Spleen (tissue), 11 donors: ENCODE measurements around the gene TNXB. TPM values are rescaled to one million over a fixed set of nuclear protein-coding genes. Genes with fewer than 3 reads are reported as not detected.

Source experiments
- DNase-seq: peaks from one replicate; pipeline ENCODE4 v3.0.0-alpha.2; 2020
- H3K27ac ChIP-seq, 8 donors: fragments of 200-600 bp; sonication (generic) in 7 of 8; 1 replicate in 4 of 8; 2 replicates in 4 of 8; pipeline versions ENCODE4 v1.5.0 to v1.8.0; 2016 to 2021; ENCODE audit warnings: inconsistent platforms in 4 of 8, mild to moderate bottlenecking in 4 of 8, moderate library complexity in 1 of 8
- H3K27me3 ChIP-seq, 7 donors: fragments of 200-600 bp; sonication (generic) in 6 of 7; replicated peaks in 1 of 7; 1 replicate in 4 of 7; 2 replicates in 3 of 7; pipeline versions ENCODE4 v1.5.0 to v1.8.0; 2016 to 2021; ENCODE audit warnings: inconsistent platforms in 3 of 7, mild to moderate bottlenecking in 1 of 7
- H3K36me3 ChIP-seq, 6 donors: fragments of 200-600 bp; sonication (generic) in 5 of 6; 1 replicate in 4 of 6; 2 replicates in 2 of 6; pipeline versions ENCODE4 v1.5.0 to v1.8.0; 2016 to 2021; ENCODE audit warnings: inconsistent platforms in 2 of 6
- H3K4me1 ChIP-seq, 6 donors: fragments of 200-600 bp; sonication (generic) in 5 of 6; 1 replicate in 3 of 6; 2 replicates in 3 of 6; pipeline versions ENCODE4 v1.5.0 to v1.8.0; 2016 to 2021; ENCODE audit warnings: inconsistent platforms in 3 of 6
- H3K4me3 ChIP-seq, 8 donors: fragments of 200-600 bp; sonication (generic) in 7 of 8; 1 replicate in 4 of 8; 2 replicates in 4 of 8; pipeline versions ENCODE4 v1.5.0 to v1.8.0; 2016 to 2021; ENCODE audit warnings: inconsistent platforms in 4 of 8, mild to moderate bottlenecking in 4 of 8, moderate library complexity in 2 of 8
- H3K9me3 ChIP-seq, 8 donors: fragments of 200-600 bp; sonication (generic) in 7 of 8; 1 replicate in 4 of 8; 2 replicates in 4 of 8; pipeline versions ENCODE4 v1.5.0 to v1.8.0; 2016 to 2021; ENCODE audit warnings: inconsistent platforms in 4 of 8
- POLR2A ChIP-seq, 3 donors: fragments of 450-650 bp; IDR thresholded peaks; one replicate each; pipeline ENCODE4 v1.5.1; 2017; ENCODE audit warnings: antibody characterized with exemption in 3 of 3, mild to moderate bottlenecking in 1 of 3
- POLR2AphosphoS5 ChIP-seq, 3 donors: sonication (generic); formaldehyde crosslinking; IDR thresholded peaks; one replicate each; pipeline ENCODE4 v1.5.1; 2017; ENCODE audit warnings: antibody characterized with exemption in 3 of 3
- WGBS, 5 donors: extraction: QIAGEN DNeasy Blood & Tissue Kit in 3 of 5; methylation state at CpG; one replicate each; pipeline versions ENCODE4 v1.1.5 to v1.1.7; 2013 to 2018; 5-methylcytosine and 5-hydroxymethylcytosine counted together
- intact Hi-C: fragments of 100-400 bp; cut with DNase I; formaldehyde crosslinking; loops from one replicate; pipeline ENCODE4 v1.15.0; 2023; ENCODE audit warnings: low total_unique reads
- polyA plus RNA-seq, 3 donors: library from polyadenylated mRNA; stranded (reverse); fragments of 200-250 nt; gene quantifications; one replicate each; pipeline ENCODE4 v1.2.1, GENCODE V29; 2013
- total RNA-seq, 7 donors: library from RNA; depleted of rRNA in 3 of 7; stranded (reverse); fragments of >200 nt in 3 of 7; fragmentation: NEBNext Ultra II Directional in 4 of 7; extraction: Animal tissue kit (Norgen Biotek cat#: 25700) in 4 of 7; gene quantifications; one replicate each; pipeline versions ENCODE4 v1.1.0 to v1.2.1, GENCODE V29; 2016 to 2021
- TF ChIP-seq, protein P1 (sequence below), 11 experiments: fragments of 200-600 bp in 7 of 11; fragments of 450-650 bp in 4 of 11; sonication (generic) in 4 of 11; IDR thresholded peaks in 8 of 11; conservative IDR thresholded peaks in 3 of 11; 1 replicate in 7 of 11; 2 replicates in 4 of 11; pipeline versions ENCODE4 v1.4.0 to v1.8.0; 2016 to 2021; ENCODE audit warnings: antibody characterized with exemption in 11 of 11, inconsistent platforms in 4 of 11, mild to moderate bottlenecking in 1 of 11
- donor health status: healthy with polysubstance abuse.
- donor health status: DM: no; HTN: no; CAD: no; lungs with moderate emphysema.
- donor health status: DM: no; HTN: no; CAD: no.
- donor health status: Bipolar disorder and iron deficiency.
- donor health status: healthy.
- donor health status: DM: no; HTN: no; CAD: no.
- donor health status: DM: yes; HTN: yes; CAD: no.

Gene TNXB
- total and polyA plus RNA-seq, 10 donors, result 13.7 to 117 (median 63.3) TPM

DNA sequence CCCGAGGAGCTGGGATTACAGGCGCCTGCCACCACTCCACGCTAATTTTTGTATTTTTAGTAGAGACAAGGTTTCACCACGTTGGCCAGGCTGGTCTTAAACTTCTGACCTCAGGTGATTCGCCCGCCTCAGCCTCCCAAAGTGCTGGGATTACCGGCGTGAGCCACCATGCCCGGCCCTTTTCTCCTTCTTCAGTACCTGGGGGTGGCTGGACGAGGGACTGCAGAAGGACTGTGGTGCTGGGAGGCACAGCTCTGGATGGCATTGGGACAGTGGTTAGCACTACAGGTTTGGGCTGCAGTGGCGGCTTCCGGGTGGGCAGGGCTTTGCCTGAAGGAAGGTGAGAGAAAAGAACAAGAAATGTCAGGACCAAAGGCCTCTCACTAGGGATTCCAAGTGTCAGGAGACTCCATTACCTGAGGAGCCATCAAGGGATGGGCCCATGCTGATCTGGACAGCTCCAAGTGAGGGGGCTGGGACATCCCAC lies 11.5 kb upstream of the TNXB start:
- no peak for DNase-seq
- TF ChIP-seq POLR2AphosphoS5 (IDR thresholded peaks at IDR 0.05), result no peak
- no peak for TF ChIP-seq POLR2A (IDR thresholded peaks at IDR 0.05)
- TF ChIP-seq, protein P1, sequence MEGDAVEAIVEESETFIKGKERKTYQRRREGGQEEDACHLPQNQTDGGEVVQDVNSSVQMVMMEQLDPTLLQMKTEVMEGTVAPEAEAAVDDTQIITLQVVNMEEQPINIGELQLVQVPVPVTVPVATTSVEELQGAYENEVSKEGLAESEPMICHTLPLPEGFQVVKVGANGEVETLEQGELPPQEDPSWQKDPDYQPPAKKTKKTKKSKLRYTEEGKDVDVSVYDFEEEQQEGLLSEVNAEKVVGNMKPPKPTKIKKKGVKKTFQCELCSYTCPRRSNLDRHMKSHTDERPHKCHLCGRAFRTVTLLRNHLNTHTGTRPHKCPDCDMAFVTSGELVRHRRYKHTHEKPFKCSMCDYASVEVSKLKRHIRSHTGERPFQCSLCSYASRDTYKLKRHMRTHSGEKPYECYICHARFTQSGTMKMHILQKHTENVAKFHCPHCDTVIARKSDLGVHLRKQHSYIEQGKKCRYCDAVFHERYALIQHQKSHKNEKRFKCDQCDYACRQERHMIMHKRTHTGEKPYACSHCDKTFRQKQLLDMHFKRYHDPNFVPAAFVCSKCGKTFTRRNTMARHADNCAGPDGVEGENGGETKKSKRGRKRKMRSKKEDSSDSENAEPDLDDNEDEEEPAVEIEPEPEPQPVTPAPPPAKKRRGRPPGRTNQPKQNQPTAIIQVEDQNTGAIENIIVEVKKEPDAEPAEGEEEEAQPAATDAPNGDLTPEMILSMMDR (IDR thresholded peaks at IDR 0.05 in 8 of 11, conservative IDR thresholded peaks at IDR 0.05 in 3 of 11), result no peak
- 95 to 98% (median 96%) methylated on average over 12 of the region's 12 CpGs for WGBS, 5 donors
- Histone ChIP-seq H3K4me1 (peaks cover 7 to 57% (median 23%) of the 10 kb centered on the region in 6 donors), H3K27ac (no peak overlapping the region), H3K36me3 (peaks cover 6 to 100% (median 96%) of the 10 kb centered on the region in 6 donors), H3K4me3 (no peak overlapping the region), H3K27me3 (no peaks in the 10 kb centered on the region), H3K9me3 (no peaks in the 10 kb centered on the region)
- intact Hi-C loops, result loop anchor here (10.0 kb wide), 1 partner anchor 74 kb away; the partner anchor contains the start of genes GPSM3 and PBX2

DNA sequence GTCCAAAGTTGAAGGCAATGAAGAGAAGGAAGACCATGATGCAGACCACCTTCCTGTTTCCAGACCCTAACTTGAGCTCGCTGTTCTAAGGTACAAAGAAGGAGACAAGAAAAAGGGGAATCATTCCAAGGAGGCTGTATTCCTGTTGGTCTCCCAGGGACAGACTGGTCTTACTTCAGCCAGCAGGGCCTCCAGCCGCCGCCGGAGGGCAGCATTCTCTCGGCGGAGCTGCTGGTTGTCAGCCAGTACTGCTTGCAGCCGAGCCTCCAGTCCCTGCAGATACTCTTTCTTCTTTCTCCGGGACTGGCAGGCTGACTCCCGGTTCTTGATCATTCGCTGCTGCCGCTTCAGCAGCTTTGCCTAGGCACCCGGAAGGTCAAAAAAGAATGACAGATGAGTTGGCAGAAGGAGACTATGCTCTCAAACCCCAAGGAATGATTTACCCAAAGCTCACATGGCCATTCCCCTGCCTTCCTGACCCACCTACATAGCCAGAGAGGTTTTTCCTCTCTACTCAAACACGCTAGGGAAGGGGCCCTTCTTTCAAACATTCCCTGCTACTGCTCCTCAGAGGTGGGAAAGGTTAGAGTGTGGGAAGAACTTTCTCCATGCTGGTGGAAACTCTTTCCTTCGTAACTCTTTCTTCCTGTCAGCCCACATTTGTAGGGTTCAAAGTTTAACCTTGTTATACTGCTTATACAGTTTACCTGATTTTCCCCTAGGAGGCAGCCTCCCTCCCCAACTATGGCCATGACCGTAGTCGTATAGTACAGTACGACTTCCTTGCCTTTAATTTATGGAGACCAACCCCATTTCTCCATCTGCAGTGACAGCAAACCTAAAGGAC lies 9.9 kb upstream of the TNXB start:
- peaks cover 7 to 53% (median 27%) of the 10 kb centered on the region in 6 donors for H3K4me1 ChIP-seq
- WGBS, 5 donors, result 23 to 38% (median 31%) methylated on average over 17 of the region's 17 CpGs
- peaks cover 6 to 100% (median 90%) of the 10 kb centered on the region in 6 donors for H3K36me3 ChIP-seq
- DNase-seq, result peak; percentile 95
- peak overlapping the region; percentile 19 to 68 (median 58) for H3K27ac ChIP-seq
- intact Hi-C loops, result no loop called here
- no peak for TF ChIP-seq POLR2A (IDR thresholded peaks at IDR 0.05)
- TF ChIP-seq, protein P1 (IDR thresholded peaks at IDR 0.05 in 8 of 11, conservative IDR thresholded peaks at IDR 0.05 in 3 of 11), result peak; percentile 61 to 93 (median 89)
- TF ChIP-seq POLR2AphosphoS5 (IDR thresholded peaks at IDR 0.05), result peak; percentile 45 to 75 (median 73)
- no peaks in the 10 kb centered on the region for H3K27me3 ChIP-seq
- H3K9me3 ChIP-seq, result no peaks in the 10 kb centered on the region
- no peak overlapping the region for H3K4me3 ChIP-seq

DNA sequence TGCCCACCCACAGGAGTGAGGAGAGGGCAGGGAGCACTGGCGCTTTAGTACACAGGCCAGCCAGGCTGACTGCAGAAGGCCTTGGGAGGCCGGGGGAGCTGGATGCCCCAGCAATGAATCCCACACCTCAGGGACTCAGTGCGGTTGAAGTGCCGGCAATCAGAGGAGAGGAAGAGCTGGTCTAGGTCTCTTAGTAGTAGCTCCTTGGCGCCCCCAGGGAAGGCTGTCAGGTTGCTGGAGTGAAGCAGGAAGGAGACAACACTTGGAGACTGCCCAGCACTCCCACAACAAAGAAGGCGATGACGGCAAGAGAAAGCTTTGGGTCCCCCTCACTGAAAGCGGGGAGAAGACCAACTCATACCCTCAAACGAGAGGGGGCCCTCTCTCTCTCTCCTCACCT lies 8.3 kb upstream of the TNXB start:
- no peaks in the 10 kb centered on the region for H3K27me3 ChIP-seq
- WGBS, 5 donors, result 90 to 96% (median 94%) methylated on average over 9 of the region's 9 CpGs
- no peak overlapping the region for H3K4me3 ChIP-seq
- DNase-seq, result no peak
- peaks cover 13 to 55% (median 31%) of the 10 kb centered on the region in 6 donors for H3K4me1 ChIP-seq
- H3K36me3 ChIP-seq, result peaks cover 6 to 96% (median 76%) of the 10 kb centered on the region in 6 donors
- intact Hi-C loops, result no loop called here
- TF ChIP-seq POLR2A (IDR thresholded peaks at IDR 0.05), result no peak
- TF ChIP-seq POLR2AphosphoS5 (IDR thresholded peaks at IDR 0.05), result peak in 2 of 3 donors; percentile 9 to 42
- H3K9me3 ChIP-seq, result no peaks in the 10 kb centered on the region
- peak overlapping the region in 2 of 8 donors; percentile 17 to 58 for H3K27ac ChIP-seq

DNA sequence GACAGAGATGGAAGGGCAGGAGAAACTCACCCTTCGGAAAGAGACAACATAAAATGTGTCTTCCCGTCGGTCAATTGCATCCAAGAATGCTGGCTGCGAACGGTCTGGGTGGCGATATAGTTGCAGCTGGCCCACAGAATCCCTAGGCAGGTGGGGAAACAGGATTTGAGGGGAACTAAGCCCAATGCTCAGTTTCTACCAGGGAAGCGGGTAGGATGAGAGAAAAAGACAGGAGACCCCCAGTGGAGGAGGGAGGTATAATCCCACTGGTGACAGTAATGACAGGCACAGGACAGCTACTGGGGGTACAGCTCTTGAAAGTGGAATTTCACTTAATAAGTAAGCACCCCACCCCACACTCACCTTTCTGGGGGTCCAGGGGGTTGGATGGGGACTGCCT lies 7.5 kb upstream of the TNXB start:
- Histone ChIP-seq H3K4me3 (no peak overlapping the region), H3K27me3 (no peaks in the 10 kb centered on the region), H3K9me3 (no peaks in the 10 kb centered on the region), H3K36me3 (peaks cover 6 to 96% (median 68%) of the 10 kb centered on the region in 6 donors), H3K27ac (peak overlapping the region in 2 of 8 donors; percentile 12 to 15), H3K4me1 (peaks cover 13 to 63% (median 32%) of the 10 kb centered on the region in 6 donors)
- WGBS, 5 donors, result 87 to 96% (median 92%) methylated on average over 7 of the region's 7 CpGs
- intact Hi-C loops, result no loop called here
- no peak for DNase-seq
- TF ChIP-seq POLR2A (IDR thresholded peaks at IDR 0.05) (no peak), POLR2AphosphoS5 (IDR thresholded peaks at IDR 0.05) (no peak)
- TF ChIP-seq, protein P1 (IDR thresholded peaks at IDR 0.05 in 8 of 11, conservative IDR thresholded peaks at IDR 0.05 in 3 of 11), result peak in 6 of 11 experiments; percentile 19 to 42 (median 36)
